ENCODE data around the gene HEG1.
"Not testable (repeated sequence)": the region's sequence is repeated elsewhere in the genome, so short reads cannot be mapped to it uniquely, and the experiment has no call there.

Gene HEG1

DNA sequence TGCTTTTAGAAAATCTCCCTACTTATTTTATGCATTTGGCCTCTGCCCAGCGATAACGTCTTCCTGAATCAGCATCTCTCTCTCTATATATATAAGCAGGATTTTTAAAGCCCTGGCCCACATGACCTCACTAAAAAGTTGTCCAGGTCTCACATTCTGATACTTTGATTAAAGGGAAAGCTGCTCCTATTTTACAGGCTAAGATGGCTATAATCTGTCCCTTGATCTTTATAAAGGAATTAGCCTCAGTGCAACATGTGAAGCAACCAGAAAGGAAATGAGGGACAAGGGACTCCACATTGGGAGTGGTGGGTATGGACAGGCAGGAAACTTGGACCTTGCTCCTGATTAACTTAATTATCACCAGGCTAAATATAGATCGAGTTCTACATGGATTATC is 95.7 kb downstream of the HEG1 start:
- no peak overlapping the region for H3K4me2 ChIP-seq (ENCODE audit: low read length)
- no peak overlapping the region for H2AFZ ChIP-seq
- H3K27me3 ChIP-seq (ENCODE audit: control insufficient read depth, insufficient read depth, low read length): no peaks in the 10 kb centered on the region
- no peaks in the 10 kb centered on the region for H3K36me3 ChIP-seq (ENCODE audit: control insufficient read depth, insufficient read depth, low read length)
- H3K9me3 ChIP-seq (ENCODE audit: control insufficient read depth, low read length): no peaks in the 10 kb centered on the region
- H3K9ac ChIP-seq: no peak overlapping the region
- TF ChIP-seq, protein P1, sequence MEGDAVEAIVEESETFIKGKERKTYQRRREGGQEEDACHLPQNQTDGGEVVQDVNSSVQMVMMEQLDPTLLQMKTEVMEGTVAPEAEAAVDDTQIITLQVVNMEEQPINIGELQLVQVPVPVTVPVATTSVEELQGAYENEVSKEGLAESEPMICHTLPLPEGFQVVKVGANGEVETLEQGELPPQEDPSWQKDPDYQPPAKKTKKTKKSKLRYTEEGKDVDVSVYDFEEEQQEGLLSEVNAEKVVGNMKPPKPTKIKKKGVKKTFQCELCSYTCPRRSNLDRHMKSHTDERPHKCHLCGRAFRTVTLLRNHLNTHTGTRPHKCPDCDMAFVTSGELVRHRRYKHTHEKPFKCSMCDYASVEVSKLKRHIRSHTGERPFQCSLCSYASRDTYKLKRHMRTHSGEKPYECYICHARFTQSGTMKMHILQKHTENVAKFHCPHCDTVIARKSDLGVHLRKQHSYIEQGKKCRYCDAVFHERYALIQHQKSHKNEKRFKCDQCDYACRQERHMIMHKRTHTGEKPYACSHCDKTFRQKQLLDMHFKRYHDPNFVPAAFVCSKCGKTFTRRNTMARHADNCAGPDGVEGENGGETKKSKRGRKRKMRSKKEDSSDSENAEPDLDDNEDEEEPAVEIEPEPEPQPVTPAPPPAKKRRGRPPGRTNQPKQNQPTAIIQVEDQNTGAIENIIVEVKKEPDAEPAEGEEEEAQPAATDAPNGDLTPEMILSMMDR (IDR thresholded peaks at IDR 0.05): no peak
- no peaks in the 10 kb centered on the region for H3K4me1 ChIP-seq
- no peak overlapping the region for H3K27ac ChIP-seq
- no peaks in the 10 kb centered on the region for H3K79me2 ChIP-seq
- H3K4me3 ChIP-seq (ENCODE audit: low read depth, low read length): no peak overlapping the region

DNA sequence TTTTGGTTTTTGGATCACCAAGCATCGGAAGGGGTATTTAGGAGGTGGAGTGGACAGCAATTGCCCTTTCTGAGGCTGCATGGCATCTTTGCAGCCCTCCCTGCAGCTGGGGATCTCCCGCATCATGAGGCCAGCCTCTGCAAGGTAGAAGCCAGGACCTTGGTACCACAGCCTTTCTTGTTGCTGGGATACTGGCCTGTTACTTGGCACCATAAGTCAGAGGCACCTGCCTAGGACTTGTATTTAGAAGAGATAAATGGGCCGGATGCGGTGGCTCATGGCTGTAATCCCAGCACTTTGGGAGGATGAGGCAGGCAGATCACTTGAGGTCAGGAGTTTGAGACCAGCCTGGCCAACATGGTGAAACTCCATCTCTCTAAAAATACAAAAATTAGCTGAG is 97.8 kb downstream of the HEG1 start:
- H3K36me3 ChIP-seq (ENCODE audit: control insufficient read depth, insufficient read depth, low read length); H3K9ac ChIP-seq; H3K4me1 ChIP-seq: not testable (repeated sequence)

DNA sequence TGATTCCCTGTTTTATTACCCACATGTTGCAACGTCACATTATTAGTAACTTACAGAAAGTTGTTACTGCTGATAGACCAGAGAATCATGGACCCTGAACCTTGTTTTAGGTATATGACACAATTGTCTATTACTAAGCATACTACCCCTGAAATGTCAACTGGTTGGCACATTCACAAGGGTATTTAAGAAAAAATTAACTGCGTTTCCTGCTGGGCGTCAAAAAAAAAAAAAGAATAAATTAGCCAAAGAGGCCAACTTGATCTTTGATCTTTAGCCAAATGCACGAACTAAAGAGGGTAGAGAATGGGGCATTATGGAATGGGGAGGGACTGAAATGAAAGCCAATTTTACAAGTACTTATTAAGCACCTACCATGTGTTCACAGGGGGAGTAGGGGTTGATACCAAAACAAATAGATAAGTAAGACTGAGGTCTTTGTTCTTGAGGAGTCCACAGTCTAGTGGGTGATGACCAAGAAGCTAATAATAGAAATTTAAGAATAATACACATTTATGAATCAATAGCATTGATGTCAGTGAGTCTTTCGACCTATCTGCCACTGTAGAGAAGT is 103.4 kb downstream of the HEG1 start:
- H3K9me3 ChIP-seq (ENCODE audit: control insufficient read depth, low read length): no peaks in the 10 kb centered on the region
- no peaks in the 10 kb centered on the region for H3K36me3 ChIP-seq (ENCODE audit: control insufficient read depth, insufficient read depth, low read length)
- no peak overlapping the region for H3K4me3 ChIP-seq (ENCODE audit: low read depth, low read length)
- no peaks in the 10 kb centered on the region for H3K79me2 ChIP-seq
- H3K9ac ChIP-seq: no peak overlapping the region
- no peak overlapping the region for H2AFZ ChIP-seq
- no peak overlapping the region for H3K27ac ChIP-seq
- H3K4me1 ChIP-seq: no peaks in the 10 kb centered on the region
- TF ChIP-seq, protein P1 (IDR thresholded peaks at IDR 0.05): no peak
- H3K27me3 ChIP-seq (ENCODE audit: control insufficient read depth, insufficient read depth, low read length): no peaks in the 10 kb centered on the region
- no peak overlapping the region for H3K4me2 ChIP-seq (ENCODE audit: low read length)

More for the DNA sequence above, 97.8 kb downstream of the HEG1 start:
- not testable (repeated sequence) for H3K27me3 ChIP-seq (ENCODE audit: control insufficient read depth, insufficient read depth, low read length); H3K27ac ChIP-seq; H3K4me3 ChIP-seq (ENCODE audit: low read depth, low read length); H3K79me2 ChIP-seq; H2AFZ ChIP-seq; H3K9me3 ChIP-seq (ENCODE audit: control insufficient read depth, low read length); H3K4me2 ChIP-seq (ENCODE audit: low read length)

DNA sequence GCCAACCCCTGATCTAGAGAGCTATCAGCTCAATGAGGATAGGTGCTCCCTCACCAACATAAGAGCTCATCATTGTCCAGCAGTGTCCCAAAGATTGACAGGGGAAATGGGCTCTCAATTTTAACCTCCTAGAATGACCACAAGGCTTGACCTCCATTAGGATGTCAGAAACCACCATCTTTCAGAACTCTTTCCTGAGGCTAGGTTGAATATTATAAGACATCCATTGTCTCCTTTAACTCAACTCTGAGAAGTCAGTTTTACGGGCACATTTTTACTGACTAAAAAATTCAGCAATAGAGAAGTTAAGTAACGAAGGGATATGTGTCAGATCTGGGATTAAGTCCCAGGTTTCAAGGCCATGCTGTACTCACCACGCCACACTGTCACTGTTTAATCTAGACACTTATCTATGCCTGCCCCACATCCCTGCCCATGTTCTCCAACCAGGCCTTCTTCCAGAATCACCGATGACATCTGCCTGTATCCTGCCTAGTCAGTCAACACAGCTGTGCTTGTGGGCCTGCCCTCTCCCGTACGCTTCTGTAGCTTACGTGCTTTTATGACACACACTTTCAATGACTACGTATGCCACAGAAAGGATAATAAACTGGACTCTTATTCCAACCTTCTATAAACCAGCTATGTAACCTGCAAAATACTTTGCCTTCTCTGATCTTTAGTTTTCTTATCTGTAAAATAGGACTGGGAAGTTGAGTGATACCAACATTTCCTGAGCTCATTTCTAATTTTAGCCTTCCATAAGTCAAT is 104.1 kb downstream of the HEG1 start:
- Histone ChIP-seq H3K9ac (no peak overlapping the region), H3K9me3 (ENCODE audit: control insufficient read depth, low read length) (no peaks in the 10 kb centered on the region), H3K4me1 (no peaks in the 10 kb centered on the region), H2AFZ (no peak overlapping the region), H3K4me2 (ENCODE audit: low read length) (no peak overlapping the region), H3K4me3 (ENCODE audit: low read depth, low read length) (no peak overlapping the region), H3K27ac (no peak overlapping the region), H3K79me2 (no peaks in the 10 kb centered on the region), H3K36me3 (ENCODE audit: control insufficient read depth, insufficient read depth, low read length) (no peaks in the 10 kb centered on the region), H3K27me3 (ENCODE audit: control insufficient read depth, insufficient read depth, low read length) (no peaks in the 10 kb centered on the region)
- TF ChIP-seq, protein P1 (IDR thresholded peaks at IDR 0.05): no peak

DNA sequence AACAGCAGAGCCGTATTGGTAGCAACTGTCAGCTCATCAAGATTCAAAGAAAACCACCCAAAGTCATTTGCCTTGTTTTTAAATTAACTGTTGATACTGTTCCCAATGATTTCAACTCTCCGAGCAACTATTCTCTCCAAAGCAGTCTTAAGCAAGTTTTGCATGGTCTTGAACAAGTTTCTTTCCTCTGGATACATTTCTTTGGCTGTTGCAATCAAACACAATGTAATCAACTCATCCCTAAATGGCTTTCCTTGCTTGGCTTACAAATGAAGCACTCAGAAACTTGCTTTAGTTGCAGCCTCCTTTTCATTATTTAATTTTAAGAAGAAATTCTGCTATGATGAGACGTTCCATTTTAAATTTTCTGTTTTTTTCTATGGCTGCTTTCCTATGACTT is 105.8 kb downstream of the HEG1 start:
- H3K9ac ChIP-seq: no peak overlapping the region
- H3K79me2 ChIP-seq: no peaks in the 10 kb centered on the region
- H3K4me2 ChIP-seq (ENCODE audit: low read length): no peak overlapping the region
- H3K27me3 ChIP-seq (ENCODE audit: control insufficient read depth, insufficient read depth, low read length): no peaks in the 10 kb centered on the region
- no peak overlapping the region for H3K4me3 ChIP-seq (ENCODE audit: low read depth, low read length)
- H3K27ac ChIP-seq: no peak overlapping the region
- no peak overlapping the region for H2AFZ ChIP-seq
- H3K36me3 ChIP-seq (ENCODE audit: control insufficient read depth, insufficient read depth, low read length): no peaks in the 10 kb centered on the region
- no peaks in the 10 kb centered on the region for H3K4me1 ChIP-seq
- TF ChIP-seq, protein P1 (IDR thresholded peaks at IDR 0.05): no peak
- H3K9me3 ChIP-seq (ENCODE audit: control insufficient read depth, low read length): no peaks in the 10 kb centered on the region

Data from parathyroid adenoma (tissue), 2 donors.